Neural progenitor cell (in vitro differentiated cells): Measurements from ENCODE around the gene ANK3.

Source experiments
- EZH2 ChIP-seq: fragments of 200-600 bp; sonication (generic); IDR thresholded peaks from 2 replicates; pipeline ENCODE4 v1.6.1; 2017; ENCODE audit warnings: antibody characterized with exemption, mild to moderate bottlenecking, moderate library complexity
- EZH2phosphoT487 ChIP-seq: fragments of 200-600 bp; sonication (generic); IDR thresholded peaks from 2 replicates; pipeline ENCODE4 v1.6.1; 2017; ENCODE audit warnings: antibody characterized with exemption
- TF ChIP-seq, protein P1 (sequence below): fragments of 200-600 bp; sonication (generic); IDR thresholded peaks from 2 replicates; pipeline ENCODE4 v1.5.1; 2017; ENCODE audit warnings: antibody characterized with exemption, mild to moderate bottlenecking

DNA sequence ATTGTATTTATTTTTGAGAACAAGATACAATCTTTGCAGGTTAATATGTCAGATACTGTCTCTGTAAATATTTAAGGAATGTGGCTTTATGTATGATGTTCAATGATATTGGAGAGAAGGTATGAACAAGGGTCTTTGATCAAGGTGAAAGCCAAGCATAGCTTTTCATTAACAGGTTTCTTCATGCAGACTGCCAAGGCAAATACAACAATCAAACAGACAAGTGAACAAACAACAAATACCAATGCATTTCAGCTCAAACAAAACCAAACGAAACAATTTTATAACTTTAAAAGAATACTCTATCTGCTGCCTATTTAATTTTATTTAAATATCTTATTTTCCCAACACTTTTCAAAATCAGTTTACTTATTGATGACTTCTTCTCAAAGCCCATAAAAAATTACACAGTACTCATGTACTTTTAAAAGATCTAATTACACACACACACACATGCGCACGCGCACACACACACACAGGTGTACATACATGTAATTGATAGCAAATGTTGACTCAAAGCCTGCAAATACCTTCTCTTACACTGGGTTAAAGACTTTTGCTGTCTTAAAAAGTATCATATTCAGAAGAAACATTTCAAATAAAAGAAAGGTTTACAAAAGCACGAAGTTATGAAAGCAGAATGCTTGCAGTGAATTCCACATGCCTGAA is 282.2 kb downstream of the ANK3 start:
- TF ChIP-seq, protein P1, sequence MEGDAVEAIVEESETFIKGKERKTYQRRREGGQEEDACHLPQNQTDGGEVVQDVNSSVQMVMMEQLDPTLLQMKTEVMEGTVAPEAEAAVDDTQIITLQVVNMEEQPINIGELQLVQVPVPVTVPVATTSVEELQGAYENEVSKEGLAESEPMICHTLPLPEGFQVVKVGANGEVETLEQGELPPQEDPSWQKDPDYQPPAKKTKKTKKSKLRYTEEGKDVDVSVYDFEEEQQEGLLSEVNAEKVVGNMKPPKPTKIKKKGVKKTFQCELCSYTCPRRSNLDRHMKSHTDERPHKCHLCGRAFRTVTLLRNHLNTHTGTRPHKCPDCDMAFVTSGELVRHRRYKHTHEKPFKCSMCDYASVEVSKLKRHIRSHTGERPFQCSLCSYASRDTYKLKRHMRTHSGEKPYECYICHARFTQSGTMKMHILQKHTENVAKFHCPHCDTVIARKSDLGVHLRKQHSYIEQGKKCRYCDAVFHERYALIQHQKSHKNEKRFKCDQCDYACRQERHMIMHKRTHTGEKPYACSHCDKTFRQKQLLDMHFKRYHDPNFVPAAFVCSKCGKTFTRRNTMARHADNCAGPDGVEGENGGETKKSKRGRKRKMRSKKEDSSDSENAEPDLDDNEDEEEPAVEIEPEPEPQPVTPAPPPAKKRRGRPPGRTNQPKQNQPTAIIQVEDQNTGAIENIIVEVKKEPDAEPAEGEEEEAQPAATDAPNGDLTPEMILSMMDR = no peak
- TF ChIP-seq EZH2 (no peak), EZH2phosphoT487 (no peak)
